Measurements from ENCODE around the gene SDHAF4.

DNA sequence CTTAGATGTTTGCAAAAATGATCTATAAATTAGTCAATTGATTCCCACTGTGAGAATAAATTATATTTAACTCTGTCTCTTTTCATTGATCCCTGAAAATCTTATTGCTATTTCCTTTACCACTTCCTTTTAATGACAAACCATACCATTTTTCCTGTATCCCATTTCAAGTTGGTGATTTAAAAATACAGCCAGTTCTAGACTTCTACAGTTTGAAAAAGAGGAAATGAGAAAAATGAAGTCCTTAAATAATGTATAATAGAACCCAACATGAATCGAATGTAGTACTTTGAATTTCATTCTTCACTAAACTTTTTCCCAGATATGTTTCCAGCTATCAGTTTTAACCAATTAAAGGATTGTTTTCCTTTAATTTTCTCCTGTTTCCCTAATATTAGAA lies 29.5 kb upstream of the SDHAF4 start:
- TF ChIP-seq GATA2 (IDR thresholded peaks at IDR 0.05; ENCODE audit: low read depth, low read length) (no peak), GATA3 (IDR thresholded peaks at IDR 0.05; ENCODE audit: low read depth, low read length) (no peak)
